Hepatocyte (in vitro differentiated cells): ENCODE results near the gene RIPOR2. TPM values are rescaled to one million over a fixed set of nuclear protein-coding genes. Genes with fewer than 3 reads are reported as not detected.
A peak's percentile ranks its signal among the peaks of the same experiment; 100 is the strongest.

ENCODE experiments used
- DNase-seq: peaks from one replicate; pipeline ENCODE4 v3.0.0-alpha.2; 2016; ENCODE audit warnings: low spot score
- H2AFZ ChIP-seq: fragments of 200-600 bp; sonication (generic); 2 replicates; pipeline ENCODE4 v1.6.0; 2016; ENCODE audit warnings: antibody characterized with exemption, mild to moderate bottlenecking
- H3K27ac ChIP-seq: fragments of 200-600 bp; sonication (generic); 2 replicates; pipeline ENCODE4 v1.5.1; 2016; ENCODE audit warnings: mild to moderate bottlenecking
- H3K27me3 ChIP-seq: fragments of 200-600 bp; sonication (generic); 2 replicates; pipeline ENCODE4 v1.6.1; 2016
- H3K36me3 ChIP-seq: fragments of 200-600 bp; sonication (generic); replicated peaks from 2 replicates; pipeline ENCODE4 v1.5.1; 2016; ENCODE audit warnings: low read depth; ENCODE audit not compliant: insufficient read depth
- H3K4me1 ChIP-seq: fragments of 200-600 bp; sonication (generic); 2 replicates; pipeline ENCODE4 v1.5.1; 2016; ENCODE audit warnings: mild to moderate bottlenecking, moderate library complexity; ENCODE audit not compliant: insufficient read depth
- H3K4me2 ChIP-seq: fragments of 200-600 bp; sonication (generic); 2 replicates; pipeline ENCODE4 v1.6.0; 2016
- H3K4me3 ChIP-seq: fragments of 200-600 bp; sonication (generic); 2 replicates; pipeline ENCODE4 v1.5.1; 2016; ENCODE audit warnings: mild to moderate bottlenecking
- H3K79me2 ChIP-seq: fragments of 200-600 bp; sonication (generic); 2 replicates; pipeline ENCODE4 v1.6.0; 2017; ENCODE audit warnings: mild to moderate bottlenecking
- H3K9me2 ChIP-seq: fragments of 200-600 bp; sonication (generic); replicated peaks from 2 replicates; pipeline ENCODE4 v1.6.0; 2017; ENCODE audit warnings: mild to moderate bottlenecking; ENCODE audit not compliant: insufficient read depth
- H3K9me3 ChIP-seq: fragments of 200-600 bp; sonication (generic); 2 replicates; pipeline ENCODE4 v1.5.1; 2016; ENCODE audit warnings: low read depth, mild to moderate bottlenecking
- H4K20me1 ChIP-seq: fragments of 200-600 bp; sonication (generic); 2 replicates; pipeline ENCODE4 v1.6.0; 2016; ENCODE audit warnings: mild to moderate bottlenecking; ENCODE audit not compliant: insufficient read depth, poor library complexity, severe bottlenecking
- EZH2 ChIP-seq: fragments of 200-600 bp; sonication (generic); IDR thresholded peaks from 2 replicates; pipeline ENCODE4 v1.6.1; 2016; ENCODE audit warnings: antibody characterized with exemption, mild to moderate bottlenecking, borderline replicate concordance
- EZH2phosphoT487 ChIP-seq: fragments of 200-600 bp; sonication (generic); IDR thresholded peaks from one replicate; pipeline ENCODE4 v1.6.1; 2018; ENCODE audit warnings: antibody characterized with exemption, mild to moderate bottlenecking, low read depth, moderate library complexity; ENCODE audit not compliant: unreplicated experiment, severe bottlenecking
- whole genome bisulfite sequencing: methylation state at CpG from one replicate; pipeline ENCODE4 v1.1.6; 2016; ENCODE audit warnings: low lambda C conversion rate; ENCODE audit errors: missing lambda C conversion rate; 5-methylcytosine and 5-hydroxymethylcytosine counted together
- polyA plus RNA-seq: library from polyadenylated mRNA; unstranded; fragments of >200 nt; fragmentation: Nextera tagmentation; extraction: Ambion mirVana; gene quantifications from 2 replicates; pipeline ENCODE4 v1.2.1, GENCODE V29; 2016
- total RNA-seq: library from RNA; depleted of rRNA; stranded (reverse); fragments of >200 nt; gene quantifications from 2 replicates; pipeline ENCODE4 v1.2.3, GENCODE V29; 2014
- TF ChIP-seq, protein P1 (sequence below): fragments of 200-600 bp; sonication (generic); IDR thresholded peaks from 2 replicates; pipeline ENCODE4 v1.5.1; 2016; ENCODE audit warnings: antibody characterized with exemption, mild to moderate bottlenecking; ENCODE audit not compliant: poor library complexity

The RIPOR2 gene
- total and polyA plus RNA-seq, 2 experiments from 2014 or later = 11.8 to 17.3 TPM

DNA sequence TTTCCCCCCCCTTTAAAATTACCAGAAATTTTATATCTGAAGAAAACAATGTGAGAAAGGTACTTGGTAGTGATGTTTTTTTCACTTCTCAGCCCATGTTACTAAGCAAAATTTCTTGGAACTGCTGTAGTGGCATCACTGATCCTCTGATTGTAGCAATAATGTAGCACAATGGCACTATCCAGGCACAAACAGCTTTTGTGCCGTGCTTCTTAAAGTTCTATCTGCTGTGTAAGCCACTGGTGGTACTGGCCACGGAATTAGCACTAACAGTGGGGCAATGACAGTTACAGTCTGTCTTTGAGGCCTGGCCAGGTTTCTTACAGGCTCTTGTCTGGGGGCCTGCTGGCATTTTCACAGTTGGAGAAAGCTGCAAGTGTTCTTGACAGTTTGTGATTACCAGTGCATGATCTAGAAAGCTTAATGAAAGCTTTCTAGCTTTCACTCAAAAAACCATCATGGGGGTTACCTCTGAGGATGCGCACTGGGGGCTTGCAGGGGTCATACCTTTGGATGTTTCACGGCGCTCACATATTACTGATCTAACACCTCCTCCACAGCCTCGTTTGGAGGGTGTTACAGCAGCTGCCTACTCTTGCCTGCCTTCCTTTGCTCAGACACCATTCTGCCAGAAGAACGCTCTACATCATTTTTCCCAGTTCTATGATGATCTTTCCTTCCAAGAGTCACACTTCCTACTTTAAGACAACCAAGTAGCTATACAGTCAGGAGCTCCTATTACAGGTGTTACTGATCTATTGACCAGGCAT, 78.7 kb downstream of the RIPOR2 start:
- Histone ChIP-seq H3K79me2 (no peaks in the 10 kb centered on the region), H3K9me2 (no peaks in the 10 kb centered on the region), H3K4me3 (no peak overlapping the region), H2AFZ (no peak overlapping the region), H3K9me3 (no peaks in the 10 kb centered on the region), H3K4me1 (no peaks in the 10 kb centered on the region), H4K20me1 (no peaks in the 10 kb centered on the region), H3K36me3 (no peaks in the 10 kb centered on the region), H3K27me3 (no peaks in the 10 kb centered on the region), H3K27ac (no peak overlapping the region), H3K4me2 (no peak overlapping the region)
- 93% methylated on average over 7 of the region's 7 CpGs for WGBS
- no peak for TF ChIP-seq EZH2
- TF ChIP-seq, protein P1, sequence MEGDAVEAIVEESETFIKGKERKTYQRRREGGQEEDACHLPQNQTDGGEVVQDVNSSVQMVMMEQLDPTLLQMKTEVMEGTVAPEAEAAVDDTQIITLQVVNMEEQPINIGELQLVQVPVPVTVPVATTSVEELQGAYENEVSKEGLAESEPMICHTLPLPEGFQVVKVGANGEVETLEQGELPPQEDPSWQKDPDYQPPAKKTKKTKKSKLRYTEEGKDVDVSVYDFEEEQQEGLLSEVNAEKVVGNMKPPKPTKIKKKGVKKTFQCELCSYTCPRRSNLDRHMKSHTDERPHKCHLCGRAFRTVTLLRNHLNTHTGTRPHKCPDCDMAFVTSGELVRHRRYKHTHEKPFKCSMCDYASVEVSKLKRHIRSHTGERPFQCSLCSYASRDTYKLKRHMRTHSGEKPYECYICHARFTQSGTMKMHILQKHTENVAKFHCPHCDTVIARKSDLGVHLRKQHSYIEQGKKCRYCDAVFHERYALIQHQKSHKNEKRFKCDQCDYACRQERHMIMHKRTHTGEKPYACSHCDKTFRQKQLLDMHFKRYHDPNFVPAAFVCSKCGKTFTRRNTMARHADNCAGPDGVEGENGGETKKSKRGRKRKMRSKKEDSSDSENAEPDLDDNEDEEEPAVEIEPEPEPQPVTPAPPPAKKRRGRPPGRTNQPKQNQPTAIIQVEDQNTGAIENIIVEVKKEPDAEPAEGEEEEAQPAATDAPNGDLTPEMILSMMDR = no peak
- no peak for TF ChIP-seq EZH2phosphoT487
- no peak for DNase-seq

DNA sequence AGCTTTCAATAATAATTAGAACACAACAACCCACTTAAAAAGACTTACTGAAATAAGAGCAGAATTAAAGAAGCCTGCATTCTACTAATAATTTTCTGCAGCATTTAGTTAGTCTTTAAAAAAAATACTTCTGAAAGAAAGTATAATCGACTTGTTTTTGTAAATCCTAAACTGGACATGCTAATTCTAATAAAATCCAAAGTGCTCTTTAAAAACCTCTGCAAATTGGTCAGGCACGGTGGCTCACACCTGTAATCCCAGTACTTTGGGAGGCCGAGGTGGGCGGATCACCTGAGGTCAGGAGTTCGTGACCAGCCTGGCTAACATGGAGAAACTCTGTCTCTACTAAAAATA, 79.5 kb downstream of the RIPOR2 start:
- no peak for TF ChIP-seq EZH2phosphoT487
- TF ChIP-seq, protein P1 = no peak
- TF ChIP-seq EZH2 = no peak
- Histone ChIP-seq H3K36me3 (no peaks in the 10 kb centered on the region), H3K9me3 (no peaks in the 10 kb centered on the region), H4K20me1 (no peaks in the 10 kb centered on the region), H3K79me2 (no peaks in the 10 kb centered on the region), H3K27me3 (no peaks in the 10 kb centered on the region), H3K4me3 (no peak overlapping the region), H3K4me2 (no peak overlapping the region), H3K27ac (no peak overlapping the region), H3K9me2 (no peaks in the 10 kb centered on the region), H3K4me1 (no peaks in the 10 kb centered on the region), H2AFZ (no peak overlapping the region)
- no peak for DNase-seq
- 56% methylated on average over 5 of the region's 5 CpGs for WGBS

DNA sequence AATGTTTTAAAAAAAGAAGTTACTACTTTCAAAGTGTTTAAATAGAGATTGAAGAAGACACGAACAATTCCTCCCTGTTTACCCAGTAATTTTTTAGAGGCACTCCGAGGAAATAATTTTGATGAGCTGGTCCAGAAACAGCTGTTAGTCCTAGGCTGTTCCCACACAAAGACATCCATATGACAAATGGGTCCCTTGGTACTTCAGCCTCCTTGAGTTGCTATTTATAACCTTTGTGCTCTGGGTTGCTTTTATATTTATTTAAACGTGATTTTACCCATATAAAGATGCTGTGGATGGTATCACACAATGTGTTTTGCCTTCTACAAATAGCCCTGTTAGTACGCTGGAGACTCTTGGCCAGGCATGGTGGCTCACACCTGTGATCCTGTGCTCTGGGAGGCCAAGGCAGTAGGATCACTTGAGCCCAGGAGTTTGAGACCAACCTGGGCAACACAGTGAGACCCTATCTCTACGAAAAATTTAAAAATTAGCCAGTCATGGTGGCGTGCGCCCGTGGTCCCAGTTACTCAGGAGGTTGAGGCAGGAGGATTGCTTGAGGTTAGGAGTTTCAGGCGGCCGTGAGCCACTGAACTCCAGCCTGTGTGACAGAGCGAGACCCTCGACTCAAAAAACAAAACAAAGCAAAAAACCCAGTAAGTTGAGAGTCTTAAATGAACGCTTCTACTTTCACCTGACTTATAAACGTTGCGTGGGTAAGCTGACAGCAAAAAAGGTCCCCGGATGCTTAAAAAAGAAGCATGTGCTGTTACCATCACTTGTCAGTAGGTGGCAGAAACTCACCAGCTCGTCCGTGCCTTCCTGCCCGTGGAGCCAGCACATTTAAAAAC, 80.1 kb downstream of the RIPOR2 start:
- 47% methylated on average over 19 of the region's 19 CpGs for WGBS

More for the DNA sequence above, 80.1 kb downstream of the RIPOR2 start:
- Histone ChIP-seq H2AFZ (peak overlapping the region; percentile 55), H3K4me3 (no peak overlapping the region), H3K4me1 (no peaks in the 10 kb centered on the region), H3K4me2 (no peak overlapping the region), H3K9me2 (no peaks in the 10 kb centered on the region), H3K27me3 (no peaks in the 10 kb centered on the region), H3K27ac (no peak overlapping the region), H3K79me2 (no peaks in the 10 kb centered on the region), H3K36me3 (no peaks in the 10 kb centered on the region), H4K20me1 (no peaks in the 10 kb centered on the region), H3K9me3 (no peaks in the 10 kb centered on the region)
- DNase-seq = peak; percentile 83
- TF ChIP-seq, protein P1 = peak; percentile 90
- no peak for TF ChIP-seq EZH2phosphoT487
